Naive thymus-derived CD4-positive, alpha-beta T cell (primary cell): ENCODE data around the gene PDZD2. TPM values are rescaled to one million over a fixed set of nuclear protein-coding genes. Genes with fewer than 3 reads are reported as not detected.

Source experiments
- ATAC-seq: fragments of 150-1000 bp; cut with Tn5 transposase; 2 replicates; pipeline ENCODE4 v1.10.0; 2021; ENCODE audit warnings: mild to moderate bottlenecking, moderate library complexity
- CTCF ChIA-PET: fragments of 350-600 bp; sonication (Branson Sonifier 250); formaldehyde crosslinking; loops from one replicate; lab custom pipeline; 2021; ENCODE audit warnings: antibody characterized with exemption; lab: Charles Lee
- POLR2A ChIA-PET: fragments of 350-600 bp; sonication (Branson Sonifier 250); formaldehyde crosslinking; loops from one replicate; lab custom pipeline; 2021; ENCODE audit warnings: antibody characterized with exemption, inconsistent platforms; lab: Charles Lee
- DNase-seq, 9 donors: peaks; one replicate each; pipeline versions ENCODE4 v3.0.0 to v3.0.0-alpha.2; 2020 to 2022; ENCODE audit warnings: mixed read lengths in 1 of 9
- H3K27ac ChIP-seq: one replicate; pipeline ENCODE4 v1.7.0; 2013; ENCODE audit warnings: mild to moderate bottlenecking, low read depth, low read length, moderate library complexity
- H3K27me3 ChIP-seq, 2 donors: one replicate each; pipeline ENCODE4 v1.7.0; 2013; ENCODE audit warnings: low read length in 2 of 2, mild to moderate bottlenecking in 2 of 2, moderate library complexity in 2 of 2; ENCODE audit not compliant: control insufficient read depth in 2 of 2, insufficient read depth in 2 of 2
- H3K36me3 ChIP-seq, 3 experiments: 1 replicate in 2 of 3; 2 replicates in 1 of 3; pipeline ENCODE4 v1.7.0; 2013; ENCODE audit warnings: low read length in 3 of 3, mild to moderate bottlenecking in 3 of 3, moderate library complexity in 1 of 3; ENCODE audit not compliant: insufficient read depth in 3 of 3, control insufficient read depth in 2 of 3
- H3K4me1 ChIP-seq, 2 donors: one replicate each; pipeline ENCODE4 v1.7.0; 2013; ENCODE audit warnings: low read length in 2 of 2, mild to moderate bottlenecking in 2 of 2, moderate library complexity in 1 of 2; ENCODE audit not compliant: control insufficient read depth in 2 of 2, insufficient read depth in 2 of 2
- H3K4me3 ChIP-seq: 2 replicates; pipeline ENCODE4 v1.7.0; 2013; ENCODE audit warnings: mild to moderate bottlenecking, low read length
- H3K9me3 ChIP-seq, 3 experiments: 1 replicate in 2 of 3; 2 replicates in 1 of 3; pipeline ENCODE4 v1.7.0; 2013; ENCODE audit warnings: low read length in 3 of 3; ENCODE audit not compliant: control insufficient read depth in 2 of 3
- H3K27ac Mint-ChIP-seq, 9 donors: one replicate each; pipeline ENCODE4 v1.8.0; 2020 to 2022; ENCODE audit warnings: mixed read lengths in 9 of 9, mild to moderate bottlenecking in 8 of 9, moderate library complexity in 5 of 9, inconsistent platforms in 2 of 9
- H3K27me3 Mint-ChIP-seq, 5 donors: one replicate each; pipeline ENCODE4 v1.8.0; 2021 to 2022; ENCODE audit warnings: mixed read lengths in 5 of 5, mild to moderate bottlenecking in 1 of 5
- H3K36me3 Mint-ChIP-seq, 5 donors: one replicate each; pipeline ENCODE4 v1.8.0; 2020 to 2022; ENCODE audit warnings: mixed read lengths in 5 of 5, mild to moderate bottlenecking in 3 of 5, inconsistent platforms in 1 of 5
- H3K4me1 Mint-ChIP-seq, 7 donors: one replicate each; pipeline ENCODE4 v1.8.0; 2020 to 2022; ENCODE audit warnings: mixed read lengths in 7 of 7, mild to moderate bottlenecking in 3 of 7, inconsistent platforms in 1 of 7
- H3K4me3 Mint-ChIP-seq, 10 donors: one replicate each; pipeline ENCODE4 v1.8.0; 2020 to 2022; ENCODE audit warnings: mild to moderate bottlenecking in 10 of 10, mixed read lengths in 10 of 10, moderate library complexity in 6 of 10, inconsistent platforms in 2 of 10
- H3K9me3 Mint-ChIP-seq, 11 donors: one replicate each; pipeline ENCODE4 v1.8.0; 2020 to 2022; ENCODE audit warnings: mixed read lengths in 11 of 11, mild to moderate bottlenecking in 4 of 11, inconsistent platforms in 1 of 11, moderate library complexity in 1 of 11
- intact Hi-C, 2 donors: fragments of 100-400 bp; cut with micrococcal nuclease; formaldehyde crosslinking; loops; one replicate each; pipeline ENCODE4 v1.15.1; 2023
- polyA plus RNA-seq, 2 donors: library from polyadenylated mRNA; unstranded; fragments of 300-500 nt; fragmentation: Illumina TruSeq; gene quantifications; one replicate each; pipeline ENCODE4 v1.2.3, GENCODE V29; 2021
- total RNA-seq, 6 experiments: library from RNA in 5 of 6; stranded (reverse) in 5 of 6; gene quantifications; 1 replicate in 5 of 6; 2 replicates in 1 of 6; pipeline ENCODE4 v1.2.3 and lab custom pipeline; 2021 to 2026

PDZD2 gene
- total and polyA plus RNA-seq, 7 experiments from 2014 or later = 1.1 to 2.7 (median 1.3) TPM; not detected in 1

DNA sequence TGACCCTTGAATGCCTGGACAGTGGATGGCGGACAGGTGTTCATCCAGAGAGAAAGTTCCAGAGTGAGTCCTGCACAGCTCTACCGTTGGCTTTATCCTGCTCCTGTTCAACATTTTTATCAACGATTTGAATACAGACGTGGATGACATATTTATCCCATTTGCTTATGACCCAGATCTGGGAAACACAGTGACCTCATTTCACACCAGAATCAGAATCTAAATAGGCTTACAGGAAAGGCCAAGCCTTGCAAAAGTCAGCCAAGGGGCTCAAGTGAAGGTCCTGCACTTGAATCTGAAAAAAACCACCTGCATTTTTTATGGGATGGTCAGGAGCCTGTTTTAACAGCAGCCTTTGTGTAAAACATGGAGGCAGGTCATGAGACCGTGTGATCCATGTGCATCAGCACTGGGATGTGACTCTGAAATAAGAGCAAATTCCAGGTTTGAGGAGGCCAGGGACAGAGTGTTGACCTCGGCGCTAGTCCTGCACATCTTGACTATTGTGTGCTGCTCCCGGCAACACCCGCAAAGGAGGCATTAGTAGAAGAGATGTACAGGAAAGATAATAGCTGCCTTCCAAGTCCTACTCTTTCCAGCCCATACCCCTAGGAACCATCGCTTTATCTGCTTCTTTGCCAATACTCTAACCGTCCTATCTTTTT lies 18.5 kb downstream of the PDZD2 start:
- no peak overlapping the region for H3K27ac Mint-ChIP-seq

DNA sequence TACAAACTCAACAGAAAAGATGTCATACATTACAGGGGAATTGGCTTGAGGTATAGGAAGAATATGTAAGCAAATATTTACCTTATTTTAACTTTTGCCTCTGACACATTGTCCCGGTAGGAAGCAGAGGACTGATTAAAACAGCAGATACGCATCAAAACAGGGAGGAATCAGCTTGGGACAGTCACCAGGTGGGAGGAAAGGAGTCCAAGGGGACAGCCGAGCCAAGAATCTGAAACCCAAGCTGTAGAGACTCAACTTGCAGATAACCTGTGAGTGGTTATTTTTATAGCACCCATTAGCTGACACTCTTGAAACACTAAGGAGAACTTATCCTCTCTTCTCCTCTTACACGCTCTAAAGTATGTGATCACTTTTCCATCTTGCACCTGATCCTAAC lies 22.3 kb downstream of the PDZD2 start:
- Histone ChIP-seq H3K36me3 (no peaks in the 10 kb centered on the region), H3K9me3 (no peaks in the 10 kb centered on the region), H3K4me3 (no peak overlapping the region), H3K4me1 (no peaks in the 10 kb centered on the region), H3K27me3 (no peaks in the 10 kb centered on the region), H3K27ac (no peak overlapping the region)
- peaks cover 0 to 25% (median 15%) of the 10 kb centered on the region in 5 donors for H3K27me3 Mint-ChIP-seq
- intact Hi-C loops = no loop called here
- POLR2A ChIA-PET = interaction anchor here (1.1 kb wide), 1 partner anchor 21 kb away, joined by 3 read pairs; no protein-coding TSS in a partner anchor
- H3K4me3 Mint-ChIP-seq = no peak overlapping the region
- H3K27ac Mint-ChIP-seq = no peak overlapping the region
- ATAC-seq (no peak), DNase-seq (no peak)
- H3K36me3 Mint-ChIP-seq = no peaks in the 10 kb centered on the region
- no peaks in the 10 kb centered on the region for H3K4me1 Mint-ChIP-seq
- CTCF ChIA-PET = no interaction called here
- H3K9me3 Mint-ChIP-seq = peaks cover 0 to 9% (median 0%) of the 10 kb centered on the region in 11 donors

More for the DNA sequence above, 18.5 kb downstream of the PDZD2 start:
- peaks cover 0 to 25% (median 17%) of the 10 kb centered on the region in 5 donors for H3K27me3 Mint-ChIP-seq
- DNase-seq (no peak), ATAC-seq (no peak)
- POLR2A ChIA-PET = no interaction called here
- H3K4me3 Mint-ChIP-seq = no peak overlapping the region
- Histone ChIP-seq H3K9me3 (no peaks in the 10 kb centered on the region), H3K4me1 (no peaks in the 10 kb centered on the region), H3K27ac (no peak overlapping the region), H3K27me3 (no peaks in the 10 kb centered on the region), H3K4me3 (no peak overlapping the region), H3K36me3 (no peaks in the 10 kb centered on the region)
- intact Hi-C loops = no loop called here
- CTCF ChIA-PET = no interaction called here
- H3K36me3 Mint-ChIP-seq = no peaks in the 10 kb centered on the region
- no peaks in the 10 kb centered on the region for H3K4me1 Mint-ChIP-seq
- H3K9me3 Mint-ChIP-seq = peaks cover 0 to 9% (median 0%) of the 10 kb centered on the region in 11 donors

DNA sequence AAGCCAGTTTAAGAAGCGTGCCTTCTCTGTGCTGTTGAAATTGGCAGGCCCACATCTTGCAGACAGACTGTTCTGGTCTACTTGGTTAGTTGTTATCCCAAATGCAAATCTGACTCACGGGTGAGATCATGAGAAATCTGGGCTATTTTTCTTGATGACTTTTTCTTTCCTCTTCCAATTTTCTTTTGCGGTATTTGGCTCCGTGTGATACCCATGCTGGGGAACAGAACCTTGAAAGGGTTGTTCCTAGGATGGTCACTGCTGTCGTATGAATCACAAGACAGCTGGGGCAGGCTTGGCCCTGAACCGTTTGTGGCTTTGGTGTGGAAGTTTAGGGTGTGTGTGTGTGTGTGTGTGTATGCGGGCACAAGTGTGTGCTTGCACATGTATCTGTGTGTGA lies 24.6 kb downstream of the PDZD2 start:
- no peak overlapping the region for H3K27ac Mint-ChIP-seq
- H3K4me3 ChIP-seq = no peak overlapping the region
- no peak for ATAC-seq
- H3K4me1 Mint-ChIP-seq = no peaks in the 10 kb centered on the region
- H3K9me3 Mint-ChIP-seq = peaks cover 0 to 9% (median 0%) of the 10 kb centered on the region in 11 donors
- H3K4me3 Mint-ChIP-seq = no peak overlapping the region
- H3K27me3 Mint-ChIP-seq = peaks cover 0 to 22% (median 13%) of the 10 kb centered on the region in 5 donors
- no peak for DNase-seq
- no peaks in the 10 kb centered on the region for H3K9me3 ChIP-seq
- H3K27ac ChIP-seq = no peak overlapping the region
- H3K27me3 ChIP-seq = no peaks in the 10 kb centered on the region
- intact Hi-C loops = no loop called here
- H3K36me3 Mint-ChIP-seq = peaks cover 0 to 3% (median 0%) of the 10 kb centered on the region in 5 donors
- ChIA-PET POLR2A (no interaction called here), CTCF (no interaction called here)
- H3K36me3 ChIP-seq = no peaks in the 10 kb centered on the region
- no peaks in the 10 kb centered on the region for H3K4me1 ChIP-seq

GRCh38 chr5:31664566-31664965 lies 25.6 kb downstream of the PDZD2 start:
- H3K9me3 ChIP-seq = no peaks in the 10 kb centered on the region
- no peak overlapping the region for H3K4me3 Mint-ChIP-seq
- H3K27ac ChIP-seq = no peak overlapping the region
- DNase-seq (no peak), ATAC-seq (no peak)
- H3K4me1 ChIP-seq = no peaks in the 10 kb centered on the region
- H3K36me3 Mint-ChIP-seq = peaks cover 0 to 4% (median 0%) of the 10 kb centered on the region in 5 donors
- POLR2A ChIA-PET = no interaction called here
- H3K4me3 ChIP-seq = no peak overlapping the region
- H3K9me3 Mint-ChIP-seq = peaks cover 0 to 9% (median 0%) of the 10 kb centered on the region in 11 donors
- no peaks in the 10 kb centered on the region for H3K4me1 Mint-ChIP-seq
- H3K27me3 Mint-ChIP-seq = peaks cover 0 to 17% (median 6%) of the 10 kb centered on the region in 5 donors
- no peaks in the 10 kb centered on the region for H3K36me3 ChIP-seq
- H3K27me3 ChIP-seq = no peaks in the 10 kb centered on the region
- intact Hi-C loops = no loop called here
- CTCF ChIA-PET = no interaction called here
- peak overlapping the region in 1 of 9 donors; percentile 17 for H3K27ac Mint-ChIP-seq

DNA sequence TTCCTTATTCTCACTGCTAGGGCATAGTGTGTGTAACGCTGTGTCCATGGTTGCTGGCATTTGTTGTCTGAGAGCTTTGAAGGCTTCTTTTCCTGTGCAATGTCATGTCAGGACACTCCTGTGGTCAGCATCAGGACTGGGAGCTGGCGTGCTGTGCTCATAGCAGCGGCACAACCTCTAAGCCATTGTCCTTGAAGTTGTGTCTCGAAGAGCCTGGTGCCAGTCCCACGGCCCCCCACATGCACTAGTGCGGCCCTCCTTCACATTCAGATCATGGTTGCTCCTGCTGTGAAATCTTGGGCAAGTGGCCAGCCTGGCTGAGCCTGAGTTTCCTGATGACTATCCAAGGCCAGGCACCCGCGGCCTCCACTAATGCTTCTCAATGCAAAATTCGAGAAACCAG lies 32.4 kb downstream of the PDZD2 start:
- no peak for DNase-seq
- peaks cover 0 to 10% (median 3%) of the 10 kb centered on the region in 11 donors for H3K9me3 Mint-ChIP-seq
- peaks cover 0 to 4% (median 0%) of the 10 kb centered on the region in 5 donors for H3K36me3 Mint-ChIP-seq
- CTCF ChIA-PET = no interaction called here
- Histone ChIP-seq H3K36me3 (no peaks in the 10 kb centered on the region), H3K9me3 (no peaks in the 10 kb centered on the region), H3K27ac (no peak overlapping the region), H3K4me3 (no peak overlapping the region), H3K4me1 (no peaks in the 10 kb centered on the region), H3K27me3 (no peaks in the 10 kb centered on the region)
- peaks cover 0 to 7% (median 0%) of the 10 kb centered on the region in 5 donors for H3K27me3 Mint-ChIP-seq
- POLR2A ChIA-PET = no interaction called here
- no peak for ATAC-seq
- no peak overlapping the region for H3K27ac Mint-ChIP-seq
- H3K4me1 Mint-ChIP-seq = no peaks in the 10 kb centered on the region
- intact Hi-C loops = no loop called here
- H3K4me3 Mint-ChIP-seq = no peak overlapping the region

GRCh38 chr5:31674371-31674951 lies 35.5 kb downstream of the PDZD2 start:
- Histone ChIP-seq H3K36me3 (no peaks in the 10 kb centered on the region), H3K27me3 (no peaks in the 10 kb centered on the region), H3K27ac (no peak overlapping the region), H3K4me1 (no peaks in the 10 kb centered on the region), H3K9me3 (no peaks in the 10 kb centered on the region), H3K4me3 (no peak overlapping the region)
- peaks cover 0 to 10% (median 3%) of the 10 kb centered on the region in 11 donors for H3K9me3 Mint-ChIP-seq
- peaks cover 0 to 4% (median 0%) of the 10 kb centered on the region in 5 donors for H3K36me3 Mint-ChIP-seq
- no peak overlapping the region for H3K4me3 Mint-ChIP-seq
- H3K27me3 Mint-ChIP-seq = no peaks in the 10 kb centered on the region
- intact Hi-C loops = no loop called here
- DNase-seq (no peak), ATAC-seq (no peak)
- ChIA-PET CTCF (interaction anchor here (0.6 kb wide), 1 partner anchor 91 kb away, joined by 3 read pairs; no protein-coding TSS in a partner anchor), POLR2A (no interaction called here)
- no peak overlapping the region for H3K27ac Mint-ChIP-seq
- H3K4me1 Mint-ChIP-seq = no peaks in the 10 kb centered on the region
